Trophoblast cell (in vitro differentiated cells and primary cell): ENCODE data around the gene USP6NL.
"Not testable (repeated sequence)": the region's sequence is repeated elsewhere in the genome, so short reads cannot be mapped to it uniquely, and the experiment has no call there.

Experiments
- DNase-seq, 2 donors: peaks; one replicate each; pipeline ENCODE4 v3.0.0-alpha.2; 2016
- H2AFZ ChIP-seq: 2 replicates; pipeline ENCODE4 v1.6.1; 2013; ENCODE audit warnings: low read length, moderate library complexity, mild to moderate bottlenecking; ENCODE audit not compliant: insufficient read depth, poor library complexity
- H2AK5ac ChIP-seq: 2 replicates; pipeline ENCODE4 v1.6.1; 2013; ENCODE audit warnings: mild to moderate bottlenecking, low read length
- H2BK120ac ChIP-seq: 2 replicates; pipeline ENCODE4 v1.6.1; 2013; ENCODE audit warnings: low read length, mild to moderate bottlenecking, moderate library complexity; ENCODE audit not compliant: insufficient read depth, poor library complexity
- H2BK12ac ChIP-seq: 2 replicates; pipeline ENCODE4 v1.6.1; 2013; ENCODE audit warnings: mild to moderate bottlenecking, low read length, moderate library complexity
- H2BK5ac ChIP-seq: 2 replicates; pipeline ENCODE4 v1.6.1; 2013; ENCODE audit warnings: low read length, low read depth, moderate library complexity, mild to moderate bottlenecking; ENCODE audit not compliant: poor library complexity
- H3K14ac ChIP-seq: 2 replicates; pipeline ENCODE4 v1.6.1; 2013; ENCODE audit warnings: mild to moderate bottlenecking, low read length
- H3K18ac ChIP-seq: 2 replicates; pipeline ENCODE4 v1.6.1; 2013; ENCODE audit warnings: mild to moderate bottlenecking, low read length
- H3K23ac ChIP-seq: 2 replicates; pipeline ENCODE4 v1.6.1; 2013; ENCODE audit warnings: low read length
- H3K27ac ChIP-seq: 2 replicates; pipeline ENCODE4 v1.5.1; 2013; ENCODE audit warnings: low read depth, mild to moderate bottlenecking, inconsistent platforms, low read length, moderate library complexity
- H3K27me3 ChIP-seq: 2 replicates; pipeline ENCODE4 v1.6.1; 2013; ENCODE audit warnings: inconsistent platforms, mild to moderate bottlenecking, low read length, moderate library complexity; ENCODE audit not compliant: insufficient read depth
- H3K36me3 ChIP-seq, 2 experiments: 1 replicate in 1 of 2; 2 replicates in 1 of 2; pipeline ENCODE4 v1.6.1; 2013; ENCODE audit warnings: low read length in 2 of 2, mild to moderate bottlenecking in 2 of 2, moderate library complexity in 1 of 2; ENCODE audit not compliant: insufficient read depth in 2 of 2, control insufficient read depth in 1 of 2
- H3K4ac ChIP-seq: 2 replicates; pipeline ENCODE4 v1.6.1; 2013; ENCODE audit warnings: low read depth, mild to moderate bottlenecking, low read length, moderate library complexity
- H3K4me1 ChIP-seq, 2 experiments: 1 replicate in 1 of 2; 2 replicates in 1 of 2; pipeline ENCODE4 v1.6.1; 2013; ENCODE audit warnings: low read length in 2 of 2, mild to moderate bottlenecking in 2 of 2, moderate library complexity in 1 of 2; ENCODE audit not compliant: insufficient read depth in 2 of 2, control insufficient read depth in 1 of 2
- H3K4me2 ChIP-seq: 2 replicates; pipeline ENCODE4 v1.6.1; 2013; ENCODE audit warnings: inconsistent platforms, mild to moderate bottlenecking, low read length, moderate library complexity
- H3K4me3 ChIP-seq: 2 replicates; pipeline ENCODE4 v1.5.1; 2013; ENCODE audit warnings: mild to moderate bottlenecking, low read depth, low read length, inconsistent platforms
- H3K79me1 ChIP-seq: one replicate; pipeline ENCODE4 v1.6.1; 2013; ENCODE audit warnings: low read length
- H3K79me2 ChIP-seq: 2 replicates; pipeline ENCODE4 v1.6.1; 2013; ENCODE audit warnings: low read length, mild to moderate bottlenecking; ENCODE audit not compliant: control insufficient read depth, insufficient read depth, poor library complexity
- H3K9ac ChIP-seq: 2 replicates; pipeline ENCODE4 v1.6.1; 2013; ENCODE audit warnings: mild to moderate bottlenecking, low read length
- H3K9me3 ChIP-seq: 2 replicates; pipeline ENCODE4 v1.6.1; 2013; ENCODE audit warnings: low read depth, mild to moderate bottlenecking, control low read depth, inconsistent platforms, low read length; ENCODE audit not compliant: insufficient read depth
- H4K12ac ChIP-seq: 2 replicates; pipeline ENCODE4 v1.6.1; 2013; ENCODE audit warnings: low read depth, mild to moderate bottlenecking, low read length, moderate library complexity
- H4K8ac ChIP-seq: 2 replicates; pipeline ENCODE4 v1.6.1; 2013; ENCODE audit warnings: low read depth, mild to moderate bottlenecking, low read length, moderate library complexity
- H4K91ac ChIP-seq: one replicate; pipeline ENCODE4 v1.6.1; 2013; ENCODE audit warnings: low read depth, mild to moderate bottlenecking, low read length, moderate library complexity
- WGBS: extraction: QIAGEN DNeasy Blood & Tissue Kit; methylation state at CpG from one replicate; pipeline ENCODE4 v1.1.7; 2013; ENCODE audit warnings: missing lambda C conversion rate; ENCODE audit not compliant: insufficient read length, insufficient coverage; ENCODE audit errors: extremely low coverage; 5-methylcytosine and 5-hydroxymethylcytosine counted together

USP6NL gene

GRCh38 chr10:11627941-11628340 lies 16.5 kb upstream of the USP6NL start:
- H4K12ac ChIP-seq, H3K23ac ChIP-seq, H3K4ac ChIP-seq, DNase-seq, H4K8ac ChIP-seq, H3K9me3 ChIP-seq, H3K79me2 ChIP-seq, H3K4me1 ChIP-seq, H2BK5ac ChIP-seq, H2AFZ ChIP-seq, H3K9ac ChIP-seq, H3K27me3 ChIP-seq, H3K4me3 ChIP-seq, H4K91ac ChIP-seq, H2BK120ac ChIP-seq, H3K14ac ChIP-seq, H3K27ac ChIP-seq, H3K4me2 ChIP-seq, H3K18ac ChIP-seq, H3K36me3 ChIP-seq, H2BK12ac ChIP-seq, H3K79me1 ChIP-seq: not testable (repeated sequence)
- no CpG with 5 or more reads among the region's 8 CpGs for WGBS
- H2AK5ac ChIP-seq = peak overlapping the region; percentile 23

- Histone ChIP-seq H2BK5ac (no peak overlapping the region), H3K14ac (no peak overlapping the region), H3K9me3 (peaks cover 3% of the 10 kb centered on the region), H3K23ac (no peak overlapping the region), H3K4me2 (no peak overlapping the region), H2BK12ac (no peak overlapping the region), H3K9ac (no peak overlapping the region), H3K4ac (no peak overlapping the region), H2AFZ (no peak overlapping the region), H3K27ac (no peak overlapping the region), H2AK5ac (no peak overlapping the region), H4K12ac (no peak overlapping the region), H3K36me3 (no peaks in the 10 kb centered on the region), H3K18ac (no peak overlapping the region), H3K79me2 (no peaks in the 10 kb centered on the region), H2BK120ac (no peak overlapping the region), H3K27me3 (no peaks in the 10 kb centered on the region), H4K91ac (no peak overlapping the region), H3K4me1 (no peaks in the 10 kb centered on the region), H3K4me3 (no peak overlapping the region), H4K8ac (no peak overlapping the region), H3K79me1 (no peaks in the 10 kb centered on the region)
- no CpG with 5 or more reads among the region's 3 CpGs for WGBS
- DNase-seq = no peak
Measured at GRCh38 chr10:11626071-11626470, 14.6 kb upstream of the USP6NL start.

GRCh38 chr10:11625019-11625735 lies 13.7 kb upstream of the USP6NL start:
- WGBS = no CpG with 5 or more reads among the region's 9 CpGs
- Histone ChIP-seq H2AFZ (no peak overlapping the region), H3K79me2 (no peaks in the 10 kb centered on the region), H4K8ac (no peak overlapping the region), H3K9me3 (peaks cover 3% of the 10 kb centered on the region), H4K91ac (no peak overlapping the region), H3K9ac (no peak overlapping the region), H3K27ac (no peak overlapping the region), H3K27me3 (no peaks in the 10 kb centered on the region), H3K36me3 (no peaks in the 10 kb centered on the region), H2BK5ac (no peak overlapping the region), H3K18ac (no peak overlapping the region), H3K23ac (peak overlapping the region; percentile 74), H3K4me2 (no peak overlapping the region), H3K4me3 (no peak overlapping the region), H3K14ac (no peak overlapping the region), H3K4me1 (no peaks in the 10 kb centered on the region), H2AK5ac (no peak overlapping the region), H2BK12ac (no peak overlapping the region), H2BK120ac (no peak overlapping the region), H3K4ac (no peak overlapping the region), H4K12ac (no peak overlapping the region), H3K79me1 (no peaks in the 10 kb centered on the region)
- peak in 1 of 2 donors; percentile 47 for DNase-seq

GRCh38 chr10:11617233-11617632 lies 5.8 kb upstream of the USP6NL start:
- Histone ChIP-seq H3K27me3 (no peaks in the 10 kb centered on the region), H3K4me3 (no peak overlapping the region), H4K91ac (no peak overlapping the region), H3K9ac (no peak overlapping the region), H3K79me1 (no peaks in the 10 kb centered on the region), H3K27ac (no peak overlapping the region), H2BK12ac (no peak overlapping the region), H3K79me2 (no peaks in the 10 kb centered on the region), H4K8ac (no peak overlapping the region), H3K4me2 (no peak overlapping the region), H4K12ac (no peak overlapping the region), H2BK5ac (no peak overlapping the region), H2AFZ (no peak overlapping the region), H3K9me3 (no peaks in the 10 kb centered on the region), H3K23ac (no peak overlapping the region), H3K14ac (no peak overlapping the region), H3K4me1 (peaks cover 0 to 7% of the 10 kb centered on the region in 2 experiments), H3K4ac (no peak overlapping the region), H3K36me3 (no peaks in the 10 kb centered on the region), H2BK120ac (no peak overlapping the region), H3K18ac (no peak overlapping the region), H2AK5ac (no peak overlapping the region)
- DNase-seq = no peak
